Measurements from ENCODE around the gene RNF227.
A peak's percentile ranks its signal among the peaks of the same experiment; 100 is the strongest.

The RNF227 gene

DNA sequence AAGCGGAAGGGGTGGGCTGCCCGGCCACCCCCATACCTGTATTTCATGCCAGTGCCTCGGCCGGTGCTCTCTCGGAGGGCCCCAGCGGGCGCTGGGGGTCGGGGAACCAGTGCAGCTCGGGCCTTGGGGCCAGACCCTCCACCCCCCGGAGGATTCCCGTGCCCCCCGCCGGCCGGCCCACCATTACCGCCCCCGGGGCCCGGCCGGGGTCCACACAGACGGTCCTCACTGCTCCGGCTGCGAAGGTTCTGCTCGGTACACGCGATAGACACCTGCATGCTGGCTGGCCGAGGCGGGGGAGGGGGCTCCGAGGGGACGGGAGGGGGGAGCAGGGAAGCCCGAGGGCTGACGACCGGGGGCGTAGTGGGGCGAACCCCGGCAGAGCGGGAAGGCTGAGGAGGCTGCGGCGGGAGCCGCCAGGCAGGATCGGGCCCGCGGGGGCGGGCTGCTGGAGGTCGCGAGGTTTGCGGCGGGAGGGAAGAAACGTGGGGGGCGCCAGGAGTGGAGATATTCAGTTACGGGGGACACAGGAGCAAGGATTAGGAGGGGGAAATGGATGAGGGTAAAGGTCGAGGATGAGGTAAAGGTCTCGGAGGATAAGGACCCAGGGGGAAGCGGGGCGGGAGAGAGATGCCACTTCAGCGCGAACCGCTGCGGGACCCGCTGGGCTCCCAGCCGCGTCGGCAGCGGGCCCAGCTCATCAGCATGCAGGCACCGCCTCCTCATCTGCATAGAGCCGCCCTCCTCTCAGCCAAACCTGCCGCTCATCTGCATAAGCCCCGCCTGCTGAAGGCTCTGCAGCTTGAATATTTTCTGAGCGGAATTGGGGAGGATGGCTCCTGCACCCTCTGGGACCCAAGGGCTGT lies 13.3 kb upstream of the RNF227 start, which contains the start of gene KCNAB3:
Gene KCNAB3 (minus strand): TSS at position 699 of the 866 bp plus-strand sequence. CDS start 421 bp downstream, at position 278.
- DNase-seq: peak; percentile 8 to 74

DNA sequence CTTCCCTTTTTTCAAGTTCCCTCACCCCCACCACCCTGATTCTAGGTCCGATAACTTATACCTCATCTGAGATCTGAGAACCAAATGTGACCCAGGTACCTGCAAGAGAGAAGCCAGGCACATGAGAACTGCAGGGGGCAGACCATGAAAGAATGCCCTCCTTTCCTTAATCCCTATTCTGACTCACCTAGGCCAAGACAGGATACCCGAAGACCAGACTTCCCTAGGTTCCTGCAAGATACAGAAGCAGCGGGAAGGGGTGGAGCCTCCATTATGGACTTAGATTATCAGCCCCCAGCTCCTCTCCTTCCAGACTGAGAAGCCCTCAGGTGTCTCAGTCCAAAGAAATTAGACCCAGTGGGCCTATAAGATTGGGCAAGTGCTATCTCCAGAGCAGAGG lies 11.5 kb upstream of the RNF227 start:
- no peak for DNase-seq

DNA sequence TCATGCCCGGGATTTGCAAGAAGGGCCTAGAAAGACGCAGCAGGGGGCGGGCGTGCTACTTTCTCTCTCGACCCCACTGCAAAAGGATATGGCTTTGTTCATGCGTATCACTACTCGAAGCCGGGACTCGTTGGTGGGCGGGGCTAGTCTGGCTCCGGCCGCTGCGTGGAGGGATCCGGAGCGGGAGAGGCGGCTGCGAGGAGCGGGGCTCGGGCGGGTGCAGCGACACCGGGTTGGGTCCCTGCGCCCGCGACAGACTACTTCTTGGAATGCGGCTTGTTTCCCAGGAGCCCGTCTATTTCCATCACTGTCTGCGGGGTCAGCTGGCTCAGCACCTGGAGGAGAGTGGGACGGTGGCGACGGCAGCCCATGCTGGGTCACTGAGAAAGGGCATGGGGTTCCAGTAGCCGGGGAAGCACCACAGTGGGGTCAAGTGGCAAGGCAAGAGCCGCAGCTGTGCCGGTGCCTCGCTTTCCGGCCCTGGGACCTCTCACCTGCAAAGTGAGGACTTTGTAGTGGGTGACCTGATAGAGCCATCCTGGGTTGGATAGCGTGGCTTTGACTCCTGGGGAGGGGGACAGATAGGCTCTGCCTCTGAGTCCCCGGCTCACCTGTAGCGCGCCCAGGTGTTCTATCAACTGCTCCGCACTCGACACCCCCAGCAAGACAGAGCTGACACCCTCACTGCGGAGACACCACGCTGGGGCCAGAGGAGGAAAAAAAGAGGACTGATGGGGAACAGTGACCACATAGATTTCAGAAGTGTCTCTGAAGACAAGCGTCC lies 6.9 kb upstream of the RNF227 start:
- DNase-seq: peak; percentile 24 to 36

DNA sequence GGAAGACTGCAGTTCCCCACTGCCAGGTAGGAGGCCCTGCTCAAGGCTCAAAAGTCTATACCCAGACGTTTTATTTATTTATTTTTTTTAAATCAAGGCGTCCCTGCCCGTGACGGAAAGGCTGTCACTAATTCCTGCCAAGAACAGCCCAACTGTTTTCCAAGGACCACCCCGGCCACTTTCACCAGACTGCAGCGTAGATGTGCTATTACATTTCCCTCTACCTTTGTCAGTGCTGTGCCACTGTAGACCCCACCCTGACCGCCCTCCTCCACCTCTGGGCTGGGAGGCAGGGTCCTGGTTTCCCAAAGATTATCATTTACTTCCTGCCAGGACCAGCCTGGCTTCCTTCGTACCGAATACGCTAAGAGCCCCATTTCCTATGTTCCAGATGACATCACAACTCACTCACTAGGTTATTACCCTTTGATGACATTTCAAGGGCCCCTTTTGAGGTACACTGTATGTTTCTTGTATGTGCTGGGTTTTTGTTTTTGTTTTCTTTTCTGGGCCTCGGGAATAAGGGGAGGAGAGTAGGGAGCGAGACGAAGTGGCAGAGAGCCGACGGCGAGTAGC lies 6.3 kb upstream of the RNF227 start:
- DNase-seq: no peak

DNA sequence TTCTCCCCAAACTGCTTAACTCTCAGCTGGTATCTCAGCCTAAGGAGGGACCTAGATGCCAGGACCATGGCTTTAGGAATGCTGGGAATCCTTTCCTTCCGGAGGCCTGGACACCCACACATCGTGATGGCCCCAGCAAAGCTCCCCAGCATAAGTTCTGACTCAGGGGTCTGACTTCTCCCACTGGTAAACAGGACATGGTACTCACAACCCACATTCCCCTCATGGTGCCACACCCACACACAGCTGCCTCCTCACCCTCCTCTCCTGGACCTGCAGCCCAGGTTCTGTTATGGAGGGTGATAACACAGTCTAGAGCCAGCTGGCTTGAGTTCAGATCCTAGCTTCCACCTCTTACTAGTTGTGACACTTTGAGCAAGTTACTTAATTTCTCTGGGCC lies 719 bp upstream of the RNF227 start:
- DNase-seq: no peak

DNA sequence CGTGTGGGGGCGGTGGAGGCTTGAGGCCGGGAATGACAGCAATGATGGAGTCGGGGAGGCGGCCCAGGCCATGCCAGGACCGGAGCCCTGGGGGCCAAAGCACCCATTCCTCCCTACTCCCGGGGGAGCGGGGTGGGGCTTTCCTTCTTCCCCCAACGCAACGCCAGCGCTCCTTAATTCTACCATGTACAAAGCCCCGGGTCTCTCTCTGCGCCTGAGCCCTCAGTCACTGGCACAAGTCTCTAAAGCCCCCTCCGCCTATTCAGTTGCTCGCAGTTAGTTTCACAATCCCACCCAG lies 245 bp upstream of the RNF227 start:
- DNase-seq: no peak

DNA sequence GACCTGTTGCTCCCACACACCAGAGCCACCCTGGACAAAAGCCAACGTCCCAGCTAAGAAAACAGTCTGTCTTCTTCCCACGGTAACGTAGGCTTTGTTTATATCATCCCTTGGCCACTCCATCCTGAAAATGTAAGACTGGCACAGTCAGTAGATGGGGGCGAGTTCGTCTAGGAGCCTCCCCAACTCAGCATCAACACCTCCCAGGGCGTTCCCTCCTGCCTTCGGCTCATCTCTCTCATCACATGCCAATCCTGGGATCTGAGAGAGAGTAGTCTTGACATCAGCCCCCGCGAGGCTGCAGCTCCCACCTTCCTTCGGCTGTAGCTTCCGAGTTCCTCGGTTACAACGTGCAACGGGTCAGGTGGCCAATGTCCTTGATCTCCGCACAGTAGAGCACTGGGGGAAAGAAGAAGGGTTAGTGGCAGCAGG lies 894 bp downstream of the RNF227 start:
- DNase-seq: no peak

DNA sequence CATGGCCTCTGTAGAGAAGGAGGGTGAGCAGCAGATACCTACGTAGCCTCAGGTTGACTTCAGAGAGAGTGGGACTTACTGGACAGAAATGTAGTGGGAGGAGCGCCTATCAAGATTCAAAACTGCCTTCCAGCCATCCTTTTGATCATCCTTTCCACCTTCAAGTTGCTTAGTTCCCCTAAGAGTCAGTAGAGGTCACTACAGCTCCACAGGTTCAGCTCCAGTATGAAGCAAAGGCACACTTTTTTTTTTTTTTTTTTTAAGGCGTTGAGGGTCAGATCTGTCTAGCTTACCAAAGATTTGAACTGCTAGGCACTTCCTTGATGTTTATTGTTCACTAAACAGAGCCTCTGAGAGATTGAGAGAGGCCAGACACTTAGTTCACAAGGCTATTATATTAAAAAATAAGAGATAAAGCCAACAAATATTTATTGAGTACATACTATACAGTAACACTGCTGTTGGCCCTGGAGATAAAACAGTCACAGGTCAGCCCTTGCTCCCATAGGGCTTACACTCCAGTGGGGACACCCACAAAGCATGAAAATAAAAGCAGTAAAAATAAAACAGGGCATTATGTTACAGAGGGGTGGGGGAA lies 3.1 kb downstream of the RNF227 start:
- no peak for DNase-seq

DNA sequence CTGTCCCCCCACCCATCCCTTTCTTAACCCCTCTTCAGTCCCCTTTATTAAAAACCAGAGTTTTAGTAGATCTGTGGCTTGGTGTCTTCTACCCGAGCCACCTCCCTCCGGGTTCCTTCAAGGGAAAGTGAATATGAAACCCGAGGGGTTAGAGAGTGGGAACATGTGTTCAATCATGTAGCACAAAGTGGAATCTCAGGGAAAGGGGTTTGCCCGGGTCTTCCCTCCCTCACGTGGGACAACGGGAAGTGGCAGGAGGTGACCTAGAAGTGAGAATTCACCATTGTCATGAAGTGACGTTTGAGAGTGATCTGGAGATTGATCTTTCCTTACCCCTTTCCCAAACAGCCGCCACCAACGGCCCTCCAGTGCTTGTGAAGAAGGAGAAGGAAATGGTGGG lies 5.0 kb downstream of the RNF227 start:
- DNase-seq: no peak

DNA sequence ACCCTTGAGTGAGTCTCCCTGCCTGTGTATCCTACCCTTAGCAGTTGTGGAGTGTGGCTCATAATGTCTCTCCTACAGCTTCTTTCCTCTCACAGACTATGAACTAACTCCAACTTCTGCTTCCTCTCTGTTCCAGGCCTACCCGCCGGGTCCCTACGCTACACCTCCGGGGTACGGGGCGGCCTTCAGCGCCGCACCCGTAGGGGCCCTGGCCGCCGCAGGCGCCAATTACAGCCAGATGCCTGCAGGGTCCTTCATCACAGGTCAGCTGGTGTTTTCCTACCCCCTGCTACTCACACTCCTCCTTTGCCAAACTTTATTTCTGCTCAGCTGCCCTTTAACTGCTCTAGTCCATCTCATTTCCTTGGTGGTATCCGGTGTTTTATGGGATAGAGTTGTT lies 5.4 kb downstream of the RNF227 start:
- DNase-seq: no peak

DNA sequence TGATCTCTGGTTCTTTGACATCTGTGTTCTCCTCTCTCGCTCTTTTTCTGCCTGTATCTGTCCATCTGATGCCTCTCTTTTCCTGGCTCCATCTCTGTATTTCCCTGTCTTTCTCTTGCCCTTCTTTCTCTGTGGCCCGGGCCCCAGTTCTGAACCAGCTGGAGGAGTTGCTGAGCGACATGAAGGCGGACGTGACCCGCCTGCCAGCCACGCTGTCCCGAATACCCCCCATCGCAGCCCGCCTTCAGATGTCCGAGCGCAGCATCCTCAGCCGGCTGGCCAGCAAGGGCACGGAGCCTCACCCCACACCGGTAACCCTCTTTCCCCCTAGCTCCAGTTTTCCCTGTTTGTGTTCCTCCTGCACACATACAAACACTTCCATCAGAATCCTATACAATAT lies 5.8 kb downstream of the RNF227 start:
- no peak for DNase-seq

DNA sequence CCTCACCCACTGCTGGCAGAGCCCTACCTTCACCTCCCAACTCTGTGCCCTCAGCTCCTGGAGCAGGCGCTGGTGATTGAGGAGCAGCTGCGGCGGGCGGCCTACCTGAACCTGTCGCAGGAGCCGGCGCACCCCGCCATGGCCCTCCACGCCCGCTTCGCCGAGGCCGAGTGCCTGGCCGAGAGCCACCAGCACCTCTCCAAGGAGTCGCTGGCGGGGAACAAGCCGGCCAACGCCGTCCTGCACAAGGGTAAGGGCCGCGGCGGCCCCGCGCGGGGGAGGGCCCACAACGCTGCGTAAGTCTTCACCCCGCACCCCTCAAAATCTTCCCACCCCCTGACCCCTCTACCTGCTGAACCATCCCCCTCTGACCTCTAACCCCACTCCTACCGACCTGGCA lies 7.0 kb downstream of the RNF227 start:
- DNase-seq: no peak

DNA sequence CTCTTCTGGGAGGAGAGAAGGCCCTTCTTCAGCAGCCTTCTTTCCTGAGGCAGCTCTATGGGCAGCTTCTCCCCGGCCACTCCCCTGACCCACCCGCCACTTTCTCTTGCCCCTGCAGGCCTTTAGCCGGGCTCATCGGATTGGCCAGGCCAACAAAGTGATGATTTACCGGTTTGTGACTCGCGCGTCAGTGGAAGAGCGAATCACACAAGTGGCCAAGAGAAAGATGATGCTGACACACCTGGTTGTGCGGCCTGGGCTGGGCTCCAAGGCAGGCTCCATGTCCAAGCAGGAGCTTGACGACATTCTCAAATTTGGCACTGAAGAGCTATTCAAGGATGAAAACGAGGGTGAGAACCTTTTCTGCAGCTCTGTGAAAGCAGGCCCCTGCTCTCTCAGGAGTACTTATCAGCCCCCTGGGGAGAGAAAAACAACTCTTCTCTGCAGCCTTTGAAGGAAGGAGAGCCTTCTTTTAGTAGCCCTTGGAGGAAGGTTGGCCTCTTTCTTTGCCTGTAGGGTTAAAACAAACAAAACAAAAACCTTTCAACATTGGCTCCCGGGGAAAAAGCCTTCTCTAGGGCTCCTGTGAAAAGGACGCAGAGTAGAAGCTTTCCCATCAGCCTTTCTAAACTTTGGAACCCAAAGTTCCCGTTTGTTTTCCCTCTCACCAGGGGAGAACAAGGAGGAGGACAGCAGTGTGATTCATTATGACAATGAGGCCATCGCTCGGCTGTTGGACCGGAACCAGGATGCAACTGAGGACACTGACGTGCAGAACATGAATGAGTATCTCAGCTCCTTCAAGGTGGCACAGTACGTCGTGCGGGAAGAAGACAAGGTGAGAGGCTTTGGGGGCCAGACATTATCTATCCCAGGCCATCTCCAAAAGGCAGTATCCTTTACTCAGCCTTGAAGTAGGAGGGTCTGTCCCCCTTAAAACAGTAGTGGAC lies 12.7 kb downstream of the RNF227 start:
- no peak for DNase-seq

DNA sequence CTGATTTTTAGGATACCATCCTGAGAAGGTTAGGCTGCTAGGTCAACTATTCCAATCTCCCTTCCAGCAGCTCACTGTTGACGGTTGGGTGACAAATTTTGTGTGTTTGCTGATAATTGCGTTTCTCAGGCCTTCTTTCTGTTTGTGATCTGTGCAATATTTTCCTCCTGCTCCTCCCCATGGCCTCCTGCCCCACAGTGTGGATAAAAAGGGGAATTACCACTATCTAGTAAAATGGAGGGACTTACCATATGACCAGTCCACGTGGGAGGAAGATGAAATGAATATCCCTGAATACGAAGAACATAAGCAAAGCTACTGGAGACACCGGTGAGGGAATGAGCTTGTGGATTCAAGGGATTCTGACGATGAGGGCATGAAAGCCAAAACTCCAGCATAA lies 18.3 kb downstream of the RNF227 start:
- no peak for DNase-seq

DNA sequence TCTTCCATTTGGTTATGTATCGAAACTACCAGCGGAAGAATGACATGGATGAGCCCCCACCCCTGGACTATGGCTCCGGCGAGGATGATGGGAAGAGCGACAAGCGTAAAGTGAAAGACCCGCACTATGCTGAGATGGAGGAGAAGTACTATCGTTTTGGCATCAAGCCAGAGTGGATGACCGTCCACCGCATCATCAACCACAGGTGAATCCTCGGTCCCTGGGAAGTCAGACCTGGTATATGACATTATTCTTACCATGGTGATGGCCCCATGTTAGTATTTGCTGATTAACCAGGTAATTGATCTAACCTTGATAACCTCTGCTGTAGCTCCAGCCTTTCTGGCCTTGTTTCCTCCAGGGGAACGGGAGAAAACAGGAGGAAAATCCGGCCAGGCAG lies 19.0 kb downstream of the RNF227 start:
- DNase-seq: no peak

DNA sequence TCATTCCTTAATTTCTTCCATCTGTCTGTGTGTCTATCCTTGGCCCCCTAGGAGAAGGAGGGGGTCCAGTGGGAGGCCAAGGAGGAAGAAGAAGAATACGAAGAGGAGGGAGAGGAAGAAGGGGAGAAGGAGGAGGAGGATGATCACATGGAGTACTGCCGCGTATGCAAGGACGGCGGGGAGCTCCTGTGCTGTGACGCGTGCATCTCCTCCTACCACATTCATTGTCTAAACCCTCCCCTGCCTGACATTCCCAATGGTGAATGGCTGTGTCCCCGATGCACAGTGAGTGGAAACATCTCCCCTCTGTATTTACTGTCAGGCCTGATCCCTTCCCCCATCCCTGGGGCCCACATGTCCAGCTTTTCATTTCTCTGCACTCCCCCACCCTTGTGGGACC lies 21.2 kb downstream of the RNF227 start:
- no peak for DNase-seq

DNA sequence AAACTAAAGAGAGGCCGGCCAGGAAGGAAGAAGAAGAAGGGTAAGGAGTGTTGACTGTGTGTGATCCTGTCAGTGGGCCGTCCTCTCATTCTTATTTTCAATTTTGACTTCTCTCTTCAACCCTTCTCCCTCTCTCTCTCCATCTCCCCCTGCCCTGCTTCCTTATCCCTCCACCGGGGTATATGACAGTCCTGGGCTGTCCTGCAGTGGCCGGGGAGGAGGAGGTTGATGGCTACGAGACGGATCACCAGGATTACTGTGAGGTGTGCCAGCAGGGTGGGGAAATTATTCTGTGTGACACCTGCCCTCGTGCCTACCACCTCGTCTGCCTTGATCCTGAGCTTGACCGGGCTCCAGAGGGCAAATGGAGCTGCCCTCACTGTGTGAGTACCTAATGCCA lies 21.9 kb downstream of the RNF227 start:
- DNase-seq: no peak

DNA sequence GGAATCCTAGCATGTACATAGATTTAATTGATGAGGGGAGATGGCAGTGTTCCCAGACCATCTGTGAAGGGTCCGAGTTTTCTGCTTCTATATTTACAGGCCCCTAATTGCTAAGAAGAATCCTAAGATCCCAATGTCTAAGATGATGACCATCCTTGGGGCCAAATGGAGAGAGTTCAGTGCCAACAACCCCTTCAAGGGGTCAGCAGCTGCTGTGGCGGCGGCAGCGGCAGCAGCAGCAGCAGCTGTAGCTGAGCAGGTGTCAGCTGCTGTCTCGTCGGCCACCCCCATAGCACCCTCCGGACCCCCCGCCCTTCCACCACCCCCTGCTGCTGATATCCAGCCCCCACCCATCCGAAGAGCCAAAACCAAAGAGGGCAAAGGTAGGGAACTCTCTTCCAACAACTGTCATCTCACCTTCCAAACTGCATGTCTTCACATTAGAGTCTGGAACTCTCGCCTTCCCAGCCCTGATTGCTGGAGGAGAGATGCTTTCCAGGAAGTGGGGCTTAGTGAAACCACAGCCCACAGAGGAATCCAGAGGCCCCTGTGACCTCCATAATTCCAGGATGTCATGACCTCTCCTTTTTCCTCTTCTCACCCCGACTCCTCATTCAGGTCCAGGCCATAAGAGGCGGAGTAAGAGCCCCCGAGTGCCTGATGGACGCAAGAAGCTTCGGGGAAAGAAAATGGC lies 22.8 kb downstream of the RNF227 start:
- no peak for DNase-seq

DNA sequence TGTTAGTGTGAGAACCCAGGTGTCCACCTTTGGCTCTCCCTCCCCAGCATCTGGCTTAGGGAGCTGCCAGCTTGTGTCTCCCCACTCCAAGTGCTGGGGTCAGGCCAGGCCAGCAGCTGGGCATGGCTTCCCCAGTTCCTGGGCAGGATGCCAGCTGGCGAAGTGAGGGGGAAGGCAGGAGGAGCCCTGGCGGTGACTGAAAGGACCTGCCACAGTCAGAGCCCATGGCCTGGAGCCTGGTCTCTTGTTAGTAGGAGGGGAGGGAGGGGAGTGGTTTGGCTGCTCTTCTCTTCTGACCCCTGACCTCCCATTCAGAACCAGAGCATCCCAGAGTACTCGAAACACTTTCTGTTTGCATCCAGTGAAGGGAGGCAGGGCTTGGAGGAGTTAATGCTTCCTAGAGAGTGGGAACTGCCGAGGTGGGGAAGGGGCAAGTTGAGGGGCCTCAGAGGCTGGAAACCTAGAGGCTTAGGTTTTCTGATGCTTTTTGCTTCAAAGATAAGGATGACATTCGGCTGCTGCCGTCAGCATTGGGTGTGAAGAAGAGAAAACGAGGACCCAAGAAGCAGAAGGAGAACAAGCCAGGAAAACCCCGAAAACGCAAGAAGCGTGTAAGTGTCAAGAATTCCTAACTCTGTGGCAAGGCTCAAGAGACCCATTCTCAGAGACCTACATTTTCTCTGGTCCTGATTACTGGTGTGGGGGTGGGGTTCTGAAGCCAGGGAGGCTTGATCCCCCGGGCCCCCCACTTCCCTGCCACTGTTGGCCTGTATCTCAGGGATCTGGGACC lies 26.7 kb downstream of the RNF227 start:
- peak; percentile 72 to 77 for DNase-seq

DNA sequence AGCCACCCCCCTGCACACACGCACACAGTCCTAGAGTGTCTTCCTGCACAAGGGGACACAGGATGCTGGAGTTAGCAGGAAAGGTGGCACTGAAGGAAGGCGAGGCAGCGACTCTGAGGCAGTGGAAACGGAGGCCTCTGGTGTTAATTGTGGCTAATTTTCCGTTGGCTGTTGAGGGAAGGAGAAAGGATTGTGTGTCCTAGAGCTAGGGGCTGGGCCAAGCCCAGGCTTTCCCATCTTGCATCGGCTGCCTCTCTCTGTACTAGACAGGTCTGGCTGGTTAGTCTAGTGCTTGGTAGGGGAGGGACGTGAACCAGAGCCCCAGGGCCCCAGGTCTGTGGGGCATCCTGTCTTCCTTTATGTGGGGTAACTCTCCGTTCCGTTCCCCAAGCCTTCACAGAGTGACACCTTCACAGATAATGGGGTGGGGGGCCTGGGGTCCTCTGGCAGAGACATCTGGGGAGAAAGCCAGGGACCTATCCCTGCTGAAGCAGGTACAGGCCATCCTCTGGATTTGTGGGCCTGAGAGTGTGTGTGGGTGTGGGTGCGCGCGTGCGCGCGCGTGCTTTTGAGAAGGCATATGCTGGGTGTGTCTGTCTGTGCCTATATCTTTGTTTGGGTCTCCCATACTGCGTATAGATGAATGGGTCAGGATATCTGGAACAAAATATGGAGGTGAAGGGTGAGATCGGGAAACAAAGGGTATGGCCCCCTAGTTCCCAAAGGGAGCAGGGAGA lies 27.7 kb downstream of the RNF227 start, which contains the start of gene CHD3:
Gene CHD3 (plus strand): TSS at position 606 of the 737 bp plus-strand sequence. CDS start 212 bp downstream, outside the sequence.
- no peak for DNase-seq

All from cerebellar nuclear complex (tissue), 1 donor.